ENCODE results near the gene NHSL2. TPM values are rescaled to one million over a fixed set of nuclear protein-coding genes. Genes with fewer than 3 reads are reported as not detected.

Gene NHSL2
- total RNA-seq, 4 donors from 2014 or later = 1.6 to 6.0 (median 3.6) TPM

- TF ChIP-seq CTCF (IDR thresholded peaks at IDR 0.05) (no peak), POLR2AphosphoS5 (IDR thresholded peaks at IDR 0.05) (no peak), EP300 (IDR thresholded peaks at IDR 0.05; ENCODE audit: low read depth) (no peak), POLR2A (IDR thresholded peaks at IDR 0.05) (no peak)
- DNase-seq = no peak
- WGBS, 2 donors (ENCODE audit: low coverage in 1 of 2) = 70% methylated on average over 11 of the region's 11 CpGs; no CpG with 5 or more reads in 1 of the 2 donors
- Histone ChIP-seq H3K27ac (no peak overlapping the region), H3K4me1 (no peaks in the 10 kb centered on the region), H3K36me3 (no peaks in the 10 kb centered on the region), H3K4me3 (no peak overlapping the region), H3K9me3 (no peaks in the 10 kb centered on the region), H3K27me3 (no peaks in the 10 kb centered on the region)
- in situ Hi-C loops (cut with MboI; ENCODE audit: low pct_ligation_motif_present in 1 of 4, low pct_unique_long_range_greater_than_20kb in 1 of 4, low sequenced_read_pairs in 3 of 4) = loop anchor here in 1 of 4 donors (25.0 kb wide), 1 partner anchor 131 kb away; no protein-coding TSS in a partner anchor
- intact Hi-C loops (cut with DNase I; ENCODE audit: low total_unique reads) = no loop called here
Observed at GRCh38 chrX:72142794-72143608, 232.4 kb downstream of the NHSL2 start.

- WGBS, 2 donors (ENCODE audit: low coverage in 1 of 2) = 75% methylated on average over 2 of the region's 2 CpGs; no CpG with 5 or more reads in 1 of the 2 donors
- TF ChIP-seq EP300 (IDR thresholded peaks at IDR 0.05; ENCODE audit: low read depth) = no peak
- in situ Hi-C loops (cut with MboI; ENCODE audit: low pct_ligation_motif_present in 1 of 4, low pct_unique_long_range_greater_than_20kb in 1 of 4, low sequenced_read_pairs in 3 of 4) = loop anchor here in 1 of 4 donors (25.0 kb wide), 1 partner anchor 131 kb away; no protein-coding TSS in a partner anchor
- no peaks in the 10 kb centered on the region for H3K9me3 ChIP-seq
- no peaks in the 10 kb centered on the region for H3K36me3 ChIP-seq
- no peaks in the 10 kb centered on the region for H3K4me1 ChIP-seq
- no peaks in the 10 kb centered on the region for H3K27me3 ChIP-seq
- intact Hi-C loops (cut with DNase I; ENCODE audit: low total_unique reads) = no loop called here
- DNase-seq = no peak
- no peak overlapping the region for H3K27ac ChIP-seq
- H3K4me3 ChIP-seq = no peak overlapping the region
Observed at GRCh38 chrX:72143609-72143907, 232.9 kb downstream of the NHSL2 start.

- 28% methylated on average over 2 of the region's 2 CpGs; no CpG with 5 or more reads in 1 of the 2 donors for WGBS, 2 donors (ENCODE audit: low coverage in 1 of 2)
- Histone ChIP-seq H3K9me3 (no peaks in the 10 kb centered on the region), H3K4me3 (no peak overlapping the region), H3K27me3 (no peaks in the 10 kb centered on the region), H3K4me1 (no peaks in the 10 kb centered on the region), H3K27ac (no peak overlapping the region), H3K36me3 (no peaks in the 10 kb centered on the region)
- in situ Hi-C loops (cut with MboI; ENCODE audit: low pct_ligation_motif_present in 1 of 4, low pct_unique_long_range_greater_than_20kb in 1 of 4, low sequenced_read_pairs in 3 of 4) = loop anchor here in 1 of 4 donors (25.0 kb wide), 1 partner anchor 133 kb away; no protein-coding TSS in a partner anchor
- intact Hi-C loops (cut with DNase I; ENCODE audit: low total_unique reads) = no loop called here
- no peak for DNase-seq
- TF ChIP-seq POLR2AphosphoS5 (IDR thresholded peaks at IDR 0.05) (no peak), EP300 (IDR thresholded peaks at IDR 0.05; ENCODE audit: low read depth) (no peak), CTCF (IDR thresholded peaks at IDR 0.05) (no peak), POLR2A (IDR thresholded peaks at IDR 0.05) (no peak)
Observed at GRCh38 chrX:72145181-72145580, 234.5 kb downstream of the NHSL2 start.

GRCh38 chrX:72146527-72146926, 235.9 kb downstream of the NHSL2 start:
- H3K36me3 ChIP-seq = no peaks in the 10 kb centered on the region
- intact Hi-C loops (cut with DNase I; ENCODE audit: low total_unique reads) = no loop called here
- H3K9me3 ChIP-seq = no peaks in the 10 kb centered on the region
- WGBS, 2 donors (ENCODE audit: low coverage in 1 of 2) = 80% methylated on average over 2 of the region's 2 CpGs; no CpG with 5 or more reads in 1 of the 2 donors
- in situ Hi-C loops (cut with MboI; ENCODE audit: low pct_ligation_motif_present in 1 of 4, low pct_unique_long_range_greater_than_20kb in 1 of 4, low sequenced_read_pairs in 3 of 4) = loop anchor here in 1 of 4 donors (25.0 kb wide), 1 partner anchor 134 kb away; no protein-coding TSS in a partner anchor
- H3K4me1 ChIP-seq = no peaks in the 10 kb centered on the region
- TF ChIP-seq POLR2AphosphoS5 (IDR thresholded peaks at IDR 0.05) = no peak
- no peak for TF ChIP-seq EP300 (IDR thresholded peaks at IDR 0.05; ENCODE audit: low read depth)
- no peak for DNase-seq
- no peaks in the 10 kb centered on the region for H3K27me3 ChIP-seq
- no peak overlapping the region for H3K4me3 ChIP-seq
- no peak overlapping the region for H3K27ac ChIP-seq

- no peaks in the 10 kb centered on the region for H3K27me3 ChIP-seq
- H3K9me3 ChIP-seq = no peaks in the 10 kb centered on the region
- intact Hi-C loops (cut with DNase I; ENCODE audit: low total_unique reads) = no loop called here
- DNase-seq = no peak
- no peaks in the 10 kb centered on the region for H3K4me1 ChIP-seq
- no peak overlapping the region for H3K27ac ChIP-seq
- WGBS, 2 donors (ENCODE audit: low coverage in 1 of 2) = 74% methylated on average over 3 of the region's 3 CpGs; no CpG with 5 or more reads in 1 of the 2 donors
- in situ Hi-C loops (cut with MboI; ENCODE audit: low pct_ligation_motif_present in 1 of 4, low pct_unique_long_range_greater_than_20kb in 1 of 4, low sequenced_read_pairs in 3 of 4) = no loop called here
- TF ChIP-seq CTCF (IDR thresholded peaks at IDR 0.05) = no peak
- TF ChIP-seq POLR2AphosphoS5 (IDR thresholded peaks at IDR 0.05) = no peak
- no peak for TF ChIP-seq EP300 (IDR thresholded peaks at IDR 0.05; ENCODE audit: low read depth)
- no peak for TF ChIP-seq POLR2A (IDR thresholded peaks at IDR 0.05)
- H3K36me3 ChIP-seq = no peaks in the 10 kb centered on the region
- H3K4me3 ChIP-seq = no peak overlapping the region
Observed at GRCh38 chrX:72158773-72159172, 248.1 kb downstream of the NHSL2 start.
